NCI-H128 (cell line): Measurements from ENCODE around the gene NPEPPS.
A peak's percentile ranks its signal among the peaks of the same experiment; 100 is the strongest.

Experiments used
- DNase-seq: peaks from one replicate; lab custom pipeline; 2025; ENCODE audit not compliant: unreplicated experiment; lab: John Stamatoyannopoulos, UW

NPEPPS gene

DNA sequence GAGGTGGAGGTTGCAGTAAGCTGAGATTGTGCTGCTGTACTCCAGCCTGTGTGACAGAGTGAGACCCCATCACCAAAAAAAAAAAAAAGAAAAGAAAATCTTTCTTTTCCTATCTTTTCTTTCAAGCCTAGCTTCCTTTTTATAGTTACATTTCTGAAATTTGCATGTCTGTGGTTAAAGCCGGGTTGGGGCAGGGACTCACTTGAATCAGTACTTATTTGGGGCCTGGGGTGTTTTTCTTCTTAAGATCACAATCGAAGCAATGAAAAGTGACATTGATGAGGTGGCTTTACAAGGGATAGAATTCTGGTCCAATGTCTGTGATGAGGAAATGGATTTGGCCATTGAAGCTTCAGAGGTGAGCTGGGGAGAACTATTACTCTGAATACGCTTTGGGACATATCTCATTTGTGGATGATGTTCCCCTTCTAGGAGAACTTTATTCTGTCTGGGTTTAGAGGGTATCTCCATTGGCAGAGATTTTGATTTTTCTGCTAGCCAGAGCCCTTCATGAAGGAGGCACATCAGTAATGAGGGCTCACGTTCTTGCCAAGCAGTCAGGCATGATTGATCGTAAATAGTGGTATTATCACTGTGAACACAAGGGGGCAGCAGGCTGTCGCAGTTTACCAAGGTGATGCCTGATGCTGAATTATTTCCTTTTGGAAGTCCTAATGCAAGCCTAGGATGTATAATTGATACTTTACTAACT is 133.2 kb downstream of the NPEPPS start:
- peak; percentile 17 for DNase-seq

DNA sequence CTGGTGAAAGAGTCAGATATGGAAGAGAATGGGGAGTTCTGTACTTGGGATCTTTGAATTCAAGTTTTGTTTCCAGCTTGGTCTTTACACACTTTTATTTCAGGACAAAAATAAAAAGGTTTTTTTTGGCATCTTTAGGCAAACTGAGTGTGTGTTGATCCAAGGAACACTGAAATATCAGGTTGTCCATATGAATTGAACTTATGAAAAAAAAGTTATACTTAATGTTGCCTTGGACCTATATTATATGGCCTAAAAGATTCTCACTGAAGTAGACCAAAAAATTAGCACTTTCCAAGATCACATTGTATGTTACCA is 133.7 kb downstream of the NPEPPS start:
- no peak for DNase-seq

DNA sequence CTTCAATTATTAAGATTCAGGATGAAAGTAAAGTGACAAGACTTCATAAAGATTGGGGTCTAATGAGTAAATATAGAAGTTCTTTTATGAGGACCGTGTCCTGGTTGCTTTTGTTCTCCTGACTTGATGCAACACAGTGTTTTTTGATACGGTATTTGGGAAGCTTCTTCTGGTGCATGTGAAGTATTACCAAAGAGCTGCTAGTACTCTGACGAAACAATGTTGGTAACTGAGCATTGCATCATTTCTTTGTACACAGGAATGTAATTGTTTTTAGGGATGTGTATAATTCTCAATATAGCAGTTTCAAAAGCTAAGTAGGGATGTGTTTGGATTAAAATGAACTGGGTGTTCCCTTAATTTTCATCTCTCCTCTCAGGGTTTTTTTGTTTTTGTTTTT is 134.7 kb downstream of the NPEPPS start:
- no peak for DNase-seq

DNA sequence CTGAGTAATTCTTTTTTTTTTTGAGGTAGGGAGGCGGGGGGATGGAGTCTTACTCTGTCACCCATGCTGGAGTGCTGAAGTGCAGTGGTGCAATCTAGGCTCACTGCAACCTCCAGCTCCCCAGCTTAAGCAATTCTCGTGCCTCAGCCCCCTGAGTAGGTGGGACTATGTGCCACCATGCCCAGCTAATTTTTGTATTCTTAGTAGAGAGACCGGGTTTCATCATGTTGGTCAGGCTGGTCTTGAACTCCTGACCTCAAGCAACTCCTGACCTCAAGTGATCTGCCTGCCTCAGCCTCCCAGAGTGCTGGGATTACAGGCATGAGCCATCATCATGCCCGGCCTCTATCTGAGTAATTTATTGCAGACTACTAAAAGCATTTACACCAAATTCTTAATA is 138.2 kb downstream of the NPEPPS start:
- no peak for DNase-seq

DNA sequence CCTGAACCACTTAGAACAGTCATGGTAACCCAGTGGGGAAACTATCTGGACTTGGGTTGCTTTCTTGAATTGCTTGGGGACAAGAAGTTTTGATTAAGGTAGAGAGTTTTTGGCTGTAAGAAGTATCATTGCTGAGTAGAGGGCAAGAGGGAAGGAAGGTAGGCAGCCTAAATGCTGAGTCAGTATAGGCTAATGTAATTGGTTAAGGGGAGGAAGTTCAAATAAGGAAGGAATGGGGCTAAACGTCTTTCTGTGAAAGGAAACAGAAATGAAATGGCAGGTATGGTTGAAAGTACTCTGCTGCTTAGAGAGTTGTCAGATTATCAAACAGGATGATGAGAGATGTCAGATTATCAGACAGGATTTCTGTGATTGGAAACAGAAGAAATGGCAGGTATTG is 139.2 kb downstream of the NPEPPS start:
- no peak for DNase-seq
